Measurements from ENCODE around the gene EML3. TPM values are rescaled to one million over a fixed set of nuclear protein-coding genes. Genes with fewer than 3 reads are reported as not detected.

The EML3 gene
- total and polyA plus RNA-seq, 12 donors, result 9.7 to 198 (median 36.3) TPM

DNA sequence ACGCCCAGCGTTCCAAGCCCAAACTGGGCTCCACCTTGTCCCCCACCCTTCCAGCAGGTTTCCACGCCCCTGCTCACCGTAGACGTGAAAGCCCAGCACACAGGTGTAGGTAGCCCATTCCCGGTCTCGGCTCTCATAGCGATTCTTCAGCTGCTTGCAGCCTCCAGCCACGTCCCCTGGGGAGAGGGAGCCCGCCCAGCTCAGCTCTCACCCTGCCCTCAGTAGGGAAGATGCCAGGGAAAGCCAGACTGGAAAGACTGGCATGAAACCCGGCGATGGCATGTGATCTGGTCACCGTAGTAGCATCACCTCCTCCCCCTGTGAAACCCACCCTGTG lies 9.5 kb downstream of the EML3 start:
- TF ChIP-seq POLR2A (IDR thresholded peaks at IDR 0.05), result no peak
- TF ChIP-seq, protein P1, sequence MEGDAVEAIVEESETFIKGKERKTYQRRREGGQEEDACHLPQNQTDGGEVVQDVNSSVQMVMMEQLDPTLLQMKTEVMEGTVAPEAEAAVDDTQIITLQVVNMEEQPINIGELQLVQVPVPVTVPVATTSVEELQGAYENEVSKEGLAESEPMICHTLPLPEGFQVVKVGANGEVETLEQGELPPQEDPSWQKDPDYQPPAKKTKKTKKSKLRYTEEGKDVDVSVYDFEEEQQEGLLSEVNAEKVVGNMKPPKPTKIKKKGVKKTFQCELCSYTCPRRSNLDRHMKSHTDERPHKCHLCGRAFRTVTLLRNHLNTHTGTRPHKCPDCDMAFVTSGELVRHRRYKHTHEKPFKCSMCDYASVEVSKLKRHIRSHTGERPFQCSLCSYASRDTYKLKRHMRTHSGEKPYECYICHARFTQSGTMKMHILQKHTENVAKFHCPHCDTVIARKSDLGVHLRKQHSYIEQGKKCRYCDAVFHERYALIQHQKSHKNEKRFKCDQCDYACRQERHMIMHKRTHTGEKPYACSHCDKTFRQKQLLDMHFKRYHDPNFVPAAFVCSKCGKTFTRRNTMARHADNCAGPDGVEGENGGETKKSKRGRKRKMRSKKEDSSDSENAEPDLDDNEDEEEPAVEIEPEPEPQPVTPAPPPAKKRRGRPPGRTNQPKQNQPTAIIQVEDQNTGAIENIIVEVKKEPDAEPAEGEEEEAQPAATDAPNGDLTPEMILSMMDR (IDR thresholded peaks at IDR 0.05), result no peak
- Histone ChIP-seq H3K27ac (peak overlapping the region in 3 of 5 donors; percentile 51 to 98 (median 94)), H3K9me3 (replicated peaks in 1 of 3) (no peaks in the 10 kb centered on the region), H3K27me3 (no peaks in the 10 kb centered on the region), H3K4me3 (peak overlapping the region in 2 of 4 donors; percentile 63 to 99), H3K4me1 (replicated peaks in 1 of 2) (peaks cover 26 to 34% of the 10 kb centered on the region in 2 donors), H3K36me3 (replicated peaks in 1 of 2) (peaks cover 0 to 33% of the 10 kb centered on the region in 2 donors)
- 68 to 95% (median 85%) methylated on average over 3 to 13 of the region's 13 CpGs for WGBS, 4 donors
- intact Hi-C loops (cut with DNase I), result no loop called here
- DNase-seq, result no peak

DNA sequence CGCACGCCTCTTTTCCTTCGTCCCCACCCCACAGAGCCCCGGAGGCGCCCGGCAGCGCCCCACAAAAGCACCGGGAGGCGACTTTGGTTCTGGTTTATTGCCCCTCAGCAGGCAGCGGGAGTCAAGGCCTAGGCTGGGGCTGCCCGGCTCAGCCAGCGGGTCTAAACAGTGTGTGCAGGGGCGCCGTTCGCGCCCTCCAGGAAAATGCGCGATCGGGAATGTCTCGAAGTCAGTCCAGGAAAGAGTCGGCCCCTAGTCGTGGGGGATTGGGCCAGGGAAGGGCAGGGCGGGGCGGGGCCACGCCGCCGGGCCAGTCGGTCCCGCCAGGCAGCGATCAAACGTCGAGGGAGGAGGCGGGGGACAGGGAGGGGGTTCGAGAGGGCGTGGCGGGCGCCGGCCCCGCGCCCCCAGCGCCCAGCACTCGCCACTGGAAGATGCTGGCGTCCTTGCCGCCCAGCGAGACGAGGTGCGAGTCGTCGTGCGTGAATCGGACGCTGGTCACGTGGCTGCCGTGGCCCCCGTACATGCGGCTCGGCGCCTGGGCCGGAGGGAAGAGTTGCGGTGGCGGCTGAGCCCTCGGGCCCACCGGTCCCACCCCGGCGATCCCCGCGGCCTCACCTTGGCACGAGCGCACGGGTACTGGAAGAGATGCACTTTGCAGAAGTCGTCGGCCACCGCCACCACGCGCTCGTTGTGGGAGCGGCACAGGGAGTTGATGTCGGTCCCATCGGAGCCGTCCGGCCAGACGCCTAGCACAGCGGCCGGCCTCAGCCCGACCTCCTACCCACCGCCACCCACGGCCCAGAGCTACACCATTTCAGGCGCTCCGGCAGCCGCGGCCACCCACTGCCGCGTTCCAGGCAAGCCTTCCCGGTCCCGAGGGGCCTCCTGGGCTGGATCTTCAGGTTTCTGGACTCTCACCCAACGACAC lies 10.2 kb downstream of the EML3 start:
- DNase-seq, result peak; percentile 69 to 87 (median 84)
- intact Hi-C loops (cut with DNase I), result no loop called here
- H3K4me1 ChIP-seq (replicated peaks in 1 of 2), result peaks cover 26 to 34% of the 10 kb centered on the region in 2 donors
- 0 to 38% (median 12%) methylated on average over 4 to 96 of the region's 96 CpGs for WGBS, 4 donors
- H3K27ac ChIP-seq, result peak overlapping the region in 4 of 5 donors; percentile 51 to 98 (median 93)
- no peak for TF ChIP-seq POLR2A (IDR thresholded peaks at IDR 0.05)
- TF ChIP-seq, protein P1 (IDR thresholded peaks at IDR 0.05), result peak in 1 of 6 experiments; percentile 18
- peaks cover 0 to 35% of the 10 kb centered on the region in 2 donors for H3K36me3 ChIP-seq (replicated peaks in 1 of 2)
- no peaks in the 10 kb centered on the region for H3K9me3 ChIP-seq (replicated peaks in 1 of 3)
- H3K4me3 ChIP-seq, result peak overlapping the region in 3 of 4 donors; percentile 9 to 99 (median 63)
- H3K27me3 ChIP-seq, result no peaks in the 10 kb centered on the region

DNA sequence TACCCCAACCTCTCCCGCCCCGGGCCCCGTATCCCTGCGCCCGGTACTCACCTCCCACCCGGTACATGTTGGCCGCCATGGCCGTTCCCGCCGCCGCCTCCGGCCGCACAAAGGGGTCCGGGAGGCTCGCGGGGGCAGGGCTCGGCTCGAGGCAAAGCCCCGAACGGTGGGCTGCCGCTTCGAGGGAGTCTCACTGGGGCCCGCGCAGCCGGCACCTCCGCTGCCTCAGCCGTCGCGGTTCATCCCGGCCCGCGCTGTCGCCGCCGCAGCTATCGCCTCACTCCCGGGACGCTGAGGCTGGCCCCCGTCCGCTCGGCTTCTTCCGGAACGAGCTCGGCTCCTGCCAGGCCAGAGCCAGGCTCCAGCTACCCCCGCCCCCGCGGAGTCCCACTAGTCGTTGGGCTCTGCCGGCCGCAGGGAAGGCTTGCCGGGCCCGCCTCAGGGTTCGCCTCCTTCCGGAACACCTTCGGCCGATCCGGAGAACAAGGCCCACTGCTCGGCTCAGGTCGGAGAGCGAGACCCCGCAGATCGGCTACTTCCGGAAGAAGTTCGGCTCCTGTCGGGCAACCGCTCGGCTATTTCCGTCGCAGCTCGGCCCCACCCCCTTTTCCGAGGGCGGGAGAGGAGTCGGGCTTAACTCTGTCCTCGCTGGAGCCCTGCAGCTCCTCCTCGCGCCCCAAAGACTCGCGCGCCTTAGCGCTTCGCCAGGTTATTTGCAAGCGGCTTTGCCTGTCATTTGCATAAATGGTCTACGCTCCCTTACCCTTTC lies 11.0 kb downstream of the EML3 start, which contains the start of gene MTA2:
TSS of gene MTA2 (minus strand) at position 494 of the 769 bp plus-strand sequence. CDS start at position 79, 415 bp downstream.
- Histone ChIP-seq H3K27ac (peak within 1 kb of the TSS; percentile 78 to 98 (median 92)), H3K4me3 (peak within 1 kb of the TSS; percentile 37 to 99 (median 80)), H3K36me3 (replicated peaks in 1 of 2) (peaks cover 0 to 38% of the 10 kb centered on the region in 2 donors), H3K27me3 (no peaks in the 10 kb centered on the region), H3K4me1 (replicated peaks in 1 of 2) (peaks cover 26 to 34% of the 10 kb centered on the region in 2 donors), H3K9me3 (replicated peaks in 1 of 3) (no peaks in the 10 kb centered on the region)
- peak; percentile 98 to 99 (median 98) for DNase-seq
- WGBS, 4 donors, result 0 to 1% (median 0%) methylated on average over 8 to 83 of the region's 83 CpGs
- intact Hi-C loops (cut with DNase I), result no loop called here
- TF ChIP-seq, protein P1 (IDR thresholded peaks at IDR 0.05), result no peak
- peak; percentile 47 to 59 for TF ChIP-seq POLR2A (IDR thresholded peaks at IDR 0.05)

DNA sequence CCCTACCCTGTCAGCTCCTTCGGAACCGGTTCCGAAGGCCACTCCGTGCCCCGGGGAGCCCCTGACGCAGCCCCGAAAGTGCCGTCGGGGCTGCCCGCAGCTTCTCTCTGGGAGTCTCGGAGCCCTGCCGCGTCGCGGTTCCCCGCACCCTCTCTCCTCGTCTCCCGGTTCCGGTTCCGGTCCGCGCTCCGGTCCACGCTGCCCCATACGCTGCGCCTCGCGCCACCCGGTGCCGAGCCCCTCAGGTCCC lies 11.5 kb downstream of the EML3 start:
- H3K27ac ChIP-seq, result peak overlapping the region; percentile 78 to 98 (median 92)
- peaks cover 0 to 40% of the 10 kb centered on the region in 2 donors for H3K36me3 ChIP-seq (replicated peaks in 1 of 2)
- TF ChIP-seq, protein P1 (IDR thresholded peaks at IDR 0.05), result no peak
- TF ChIP-seq POLR2A (IDR thresholded peaks at IDR 0.05), result no peak
- no peaks in the 10 kb centered on the region for H3K27me3 ChIP-seq
- intact Hi-C loops (cut with DNase I), result no loop called here
- H3K9me3 ChIP-seq (replicated peaks in 1 of 3), result no peaks in the 10 kb centered on the region
- peaks cover 26 to 34% of the 10 kb centered on the region in 2 donors for H3K4me1 ChIP-seq (replicated peaks in 1 of 2)
- 0 to 1% (median 0%) methylated on average over 8 to 30 of the region's 30 CpGs for WGBS, 4 donors
- peak overlapping the region; percentile 37 to 99 (median 80) for H3K4me3 ChIP-seq
- DNase-seq, result peak in 4 of 7 donors; percentile 63 to 73 (median 66)
